Measurements from ENCODE around the gene ISM1. TPM values are rescaled to one million over a fixed set of nuclear protein-coding genes. Genes with fewer than 3 reads are reported as not detected.

ISM1 gene
- total RNA-seq, 1 experiment from 2014 or later = 0.20 TPM

GRCh38 chr20:13305284-13305683 is 84.2 kb downstream of the ISM1 start:
- Histone ChIP-seq H3K27me3 (ENCODE audit: insufficient read depth, low read length) (no peaks in the 10 kb centered on the region), H3K14ac (ENCODE audit: insufficient read depth, low read length) (no peak overlapping the region), H3K9me3 (ENCODE audit: control insufficient read depth, low read depth, low read length) (no peaks in the 10 kb centered on the region), H3K23ac (ENCODE audit: insufficient read length, low read depth, low read length) (no peak overlapping the region), H2BK20ac (ENCODE audit: low read depth, low read length, poor library complexity, severe bottlenecking) (no peak overlapping the region), H3K9ac (ENCODE audit: extremely low read depth, insufficient read length, low read length) (no peak overlapping the region), H3K56ac (ENCODE audit: insufficient read length, low read depth, low read length) (no peak overlapping the region), H2BK5ac (ENCODE audit: insufficient read length, low read length) (no peak overlapping the region), H2AFZ (ENCODE audit: low read length) (no peak overlapping the region), H3K79me1 (ENCODE audit: insufficient read depth, low read depth, low read length, poor library complexity, severe bottlenecking) (no peaks in the 10 kb centered on the region), H3K4me2 (ENCODE audit: insufficient read depth, insufficient read length, low read length) (no peak overlapping the region), H4K20me1 (ENCODE audit: control insufficient read depth, insufficient read depth, insufficient read length) (no peaks in the 10 kb centered on the region), H3K18ac (ENCODE audit: insufficient read length, low read depth, low read length) (no peak overlapping the region), H3K4ac (ENCODE audit: low read depth, low read length) (no peak overlapping the region), H2BK120ac (ENCODE audit: low read depth, low read length, poor library complexity, severe bottlenecking) (no peak overlapping the region), H3K23me2 (ENCODE audit: insufficient read length, low read depth, low read length, poor library complexity, severe bottlenecking) (no peaks in the 10 kb centered on the region), H2AK5ac (ENCODE audit: insufficient read length, low read length) (no peak overlapping the region), H4K8ac (replicated peaks; ENCODE audit: insufficient read length, low read depth, low read length) (no peak overlapping the region), H4K91ac (ENCODE audit: insufficient read length, low read depth, low read length) (no peak overlapping the region), H4K5ac (ENCODE audit: insufficient read length, low read depth, low read length) (no peak overlapping the region), H2BK12ac (ENCODE audit: insufficient read length, low read depth, low read length) (no peak overlapping the region), H2BK15ac (ENCODE audit: low read depth, low read length) (no peak overlapping the region), H3T11ph (ENCODE audit: low read length) (no peak overlapping the region), H3K27ac (ENCODE audit: insufficient read length, low read depth, low read length) (no peak overlapping the region), H3K4me1 (ENCODE audit: insufficient read depth, low read length) (no peaks in the 10 kb centered on the region), H3K79me2 (ENCODE audit: insufficient read depth, low read length) (no peaks in the 10 kb centered on the region)
- WGBS (ENCODE audit: extremely low coverage, insufficient read length, low lambda C conversion rate) = no CpG with 5 or more reads among the region's 6 CpGs
- no peak overlapping the region for H3K4me3 Mint-ChIP-seq
- H3K27me3 Mint-ChIP-seq (ENCODE audit: low read depth) = no peaks in the 10 kb centered on the region
- no peak for TF ChIP-seq CTCF (conservative IDR thresholded peaks at IDR 0.05)
- no peak for DNase-seq
- H3K9me3 Mint-ChIP-seq = no peaks in the 10 kb centered on the region; a peak in 1 of 5 replicates
- peaks cover 0 to 2% (median 0%) of the 10 kb centered on the region in 3 experiments; a peak in 2 of 7 replicates for H3K36me3 Mint-ChIP-seq (ENCODE audit: insufficient read depth in 1 of 3, low read depth in 3 of 3)
- H3K27ac Mint-ChIP-seq = no peak overlapping the region
- H3K4me1 Mint-ChIP-seq = no peaks in the 10 kb centered on the region; a peak in 1 of 4 replicates

All from H9 (cell line).